Activated T-helper 1 cell treated with anti-CD3 and anti-CD28 coated beads, Interleukin-2, amount 50 U/mL, for 16 hours (primary cell): ENCODE measurements around the gene NIPBL.
"Not testable (repeated sequence)": the region's sequence is repeated elsewhere in the genome, so short reads cannot be mapped to it uniquely, and the experiment has no call there.

Experiments used
- DNase-seq, 2 donors: peaks; one replicate each; pipeline ENCODE4 v3.0.0-alpha.2; 2020; ENCODE audit warnings: low read depth in 1 of 2, low spot score in 1 of 2

The NIPBL gene

GRCh38 chr5:37082977-37083376, 206.4 kb downstream of the NIPBL start:
- DNase-seq: not testable (repeated sequence)

GRCh38 chr5:37086026-37086425, 209.5 kb downstream of the NIPBL start:
- DNase-seq: not testable (repeated sequence)

- no peak for DNase-seq
Observed at GRCh38 chr5:37086466-37087173, 210.1 kb downstream of the NIPBL start.

DNA sequence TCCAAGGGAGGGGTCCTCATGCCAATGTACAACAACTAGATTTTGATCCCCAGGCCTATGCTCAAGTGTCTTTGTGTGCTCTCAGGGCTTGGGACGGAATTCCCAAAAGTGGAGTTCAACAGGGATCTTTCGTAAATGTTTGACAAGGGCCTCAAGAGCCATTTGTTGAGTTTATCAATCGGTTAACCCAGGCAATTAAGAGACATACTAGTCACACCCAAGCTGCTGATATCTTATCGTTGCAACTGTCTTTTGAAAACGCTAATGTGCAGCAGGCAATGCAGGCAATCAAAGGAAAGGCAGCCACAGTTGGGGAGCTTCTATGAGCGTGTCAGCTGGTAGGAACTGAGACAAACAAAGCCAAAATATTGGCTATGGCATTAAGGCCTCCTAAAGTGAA, 211.4 kb downstream of the NIPBL start:
- no peak for DNase-seq

DNA sequence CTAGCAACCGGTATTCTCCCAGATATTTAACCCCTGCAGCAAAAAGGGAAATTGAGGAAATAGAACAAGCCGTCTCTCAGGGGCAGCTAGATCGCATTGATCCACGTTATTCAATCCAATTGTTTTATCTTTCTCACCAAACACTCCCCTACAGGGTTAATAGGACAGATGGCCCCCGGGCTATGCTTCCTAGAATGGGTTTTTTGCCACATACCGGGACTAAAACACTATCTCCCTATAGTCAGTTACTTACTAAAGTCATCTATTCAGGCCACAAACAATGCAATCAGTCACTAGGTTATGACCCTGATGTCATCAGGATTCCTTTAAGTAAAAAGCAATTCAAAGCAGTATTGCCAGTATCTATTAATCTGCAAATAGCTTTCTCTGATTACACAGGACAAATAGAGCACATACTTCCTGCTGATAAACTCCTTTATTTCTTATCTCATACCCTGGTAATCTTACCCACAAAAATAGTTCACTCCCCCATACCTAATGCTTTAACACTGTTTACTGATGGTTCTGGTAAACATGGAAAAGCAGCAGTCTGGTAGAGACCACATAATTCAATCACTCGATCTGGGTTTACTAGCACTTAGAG, 213.7 kb downstream of the NIPBL start:
- no peak for DNase-seq

- no peak for DNase-seq
Observed at GRCh38 chr5:37090781-37091180, 214.2 kb downstream of the NIPBL start.

GRCh38 chr5:37093795-37094194, 217.2 kb downstream of the NIPBL start:
- not testable (repeated sequence) for DNase-seq

- not testable (repeated sequence) for DNase-seq
Observed at GRCh38 chr5:37099267-37099666, 222.7 kb downstream of the NIPBL start.

- no peak for DNase-seq
Observed at GRCh38 chr5:37103302-37103701, 226.7 kb downstream of the NIPBL start.

GRCh38 chr5:37109338-37109737, 232.8 kb downstream of the NIPBL start:
- no peak for DNase-seq

GRCh38 chr5:37110135-37110534, 233.6 kb downstream of the NIPBL start:
- DNase-seq: no peak

- no peak for DNase-seq
Observed at GRCh38 chr5:37111426-37112382, 235.1 kb downstream of the NIPBL start.

- no peak for DNase-seq
Observed at GRCh38 chr5:37112383-37112991, 235.9 kb downstream of the NIPBL start.
